Measurements from ENCODE around the gene WNT4.

WNT4 gene

DNA sequence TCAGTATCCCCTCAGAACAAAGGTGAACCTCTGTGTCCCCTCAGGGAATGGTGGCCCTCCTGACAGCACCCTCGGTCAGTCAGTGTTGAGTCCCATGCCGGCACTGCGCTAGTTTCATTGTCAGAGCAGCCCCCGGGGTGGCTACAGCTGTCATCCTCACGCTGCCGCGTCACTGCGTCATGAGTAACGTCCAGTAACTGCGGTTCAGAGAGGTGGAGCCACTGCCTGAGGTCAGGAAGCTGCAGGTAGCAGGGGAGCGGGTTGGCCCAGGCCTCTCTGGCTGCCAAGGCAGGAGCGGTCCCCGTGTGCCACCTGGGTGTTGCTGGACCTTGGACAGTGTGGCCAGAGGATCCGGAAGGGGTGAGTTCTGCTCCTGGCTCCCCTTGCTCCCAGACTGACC lies 20.2 kb upstream of the WNT4 start:
- no peak for DNase-seq

GRCh38 chr1:22159891-22160290 lies 17.0 kb upstream of the WNT4 start:
- no peak for DNase-seq

DNA sequence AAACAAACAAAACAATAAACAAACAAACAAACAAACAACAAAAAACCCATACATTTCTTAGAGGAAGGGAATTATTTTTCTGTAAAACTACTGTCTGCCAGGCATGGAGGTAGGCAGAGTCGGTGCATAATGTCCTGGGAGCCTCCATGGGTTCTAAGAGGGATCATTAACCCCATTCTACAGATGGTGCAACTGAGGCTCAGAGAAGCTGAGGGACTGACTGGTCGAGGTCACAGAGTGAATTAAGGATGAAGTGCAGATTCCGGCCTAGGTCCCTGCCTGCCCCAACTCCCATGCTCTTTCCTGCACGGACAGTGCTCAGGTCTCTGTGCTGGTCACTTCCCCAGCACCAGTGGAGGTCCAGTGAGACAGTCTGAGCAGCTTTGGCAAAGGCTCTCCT lies 15.8 kb upstream of the WNT4 start:
- DNase-seq = no peak

DNA sequence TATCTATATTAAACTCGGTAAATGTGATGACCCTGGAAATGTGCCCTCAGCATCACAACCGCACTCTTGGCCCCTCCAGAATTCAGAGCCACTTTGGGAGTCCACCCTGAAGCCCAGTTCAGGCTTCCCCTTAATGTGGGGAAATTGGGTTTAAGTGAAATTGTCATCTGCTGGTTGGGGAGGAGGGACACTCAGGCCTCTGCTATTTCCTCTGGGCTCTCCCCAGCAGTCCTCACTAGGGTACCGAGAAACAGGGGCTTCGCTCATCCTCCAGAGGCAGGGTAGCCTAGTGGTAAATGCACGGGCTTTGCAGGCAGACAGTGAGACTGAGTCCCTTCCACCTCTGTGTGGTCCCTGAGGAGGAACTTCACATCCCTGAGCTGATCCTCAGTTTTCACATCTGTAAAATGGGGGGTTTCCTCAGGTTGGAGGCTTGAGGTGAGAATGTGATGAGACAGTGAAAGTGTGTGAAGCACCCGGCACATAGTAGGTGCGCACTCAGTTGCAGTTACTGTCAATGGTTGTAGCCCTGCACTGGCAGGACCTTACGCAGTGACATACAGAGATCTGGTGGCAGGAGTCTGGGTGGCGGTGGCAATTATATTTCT lies 14.6 kb upstream of the WNT4 start:
- no peak for DNase-seq

DNA sequence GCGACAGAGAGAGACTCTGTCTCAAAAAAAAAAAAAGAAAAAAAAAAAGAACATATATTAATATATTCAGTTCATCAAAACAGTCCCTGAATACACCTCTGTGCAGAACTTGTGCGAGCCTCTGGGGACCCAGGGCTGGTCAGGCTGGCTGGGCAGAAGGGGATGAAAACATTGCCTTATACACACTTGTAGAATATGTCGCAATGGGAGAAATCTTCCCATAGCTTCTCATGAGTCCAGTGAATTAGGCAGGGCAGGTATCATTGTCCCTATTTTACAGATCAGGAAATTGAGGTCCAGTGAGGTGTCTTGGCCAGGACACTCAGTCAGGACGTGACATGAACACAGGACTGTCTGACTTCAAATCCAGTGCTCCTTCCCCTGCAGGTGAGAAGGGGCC lies 12.6 kb upstream of the WNT4 start:
- DNase-seq = no peak

DNA sequence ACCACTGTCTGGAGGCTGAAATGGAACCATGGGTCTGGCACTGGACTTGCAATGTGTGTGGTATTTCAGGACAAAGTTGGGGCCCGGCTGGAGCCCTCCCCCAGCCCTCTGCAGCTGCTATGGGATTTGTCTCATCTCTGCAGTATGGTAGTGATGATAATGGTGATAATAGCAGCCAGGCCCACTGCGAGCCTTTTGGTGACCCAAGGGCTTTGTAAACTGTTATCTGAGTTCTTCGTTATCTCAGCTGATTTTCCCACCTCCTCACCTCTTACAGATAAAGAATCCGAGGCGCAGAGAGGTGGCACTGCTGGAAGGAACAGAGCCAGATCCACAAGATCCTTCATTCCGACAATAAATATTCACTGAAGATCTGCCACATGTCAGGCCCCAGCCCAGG lies 11.7 kb upstream of the WNT4 start:
- DNase-seq = no peak

- no peak for DNase-seq
Observed at GRCh38 chr1:22153660-22154437, 11.0 kb upstream of the WNT4 start.

DNA sequence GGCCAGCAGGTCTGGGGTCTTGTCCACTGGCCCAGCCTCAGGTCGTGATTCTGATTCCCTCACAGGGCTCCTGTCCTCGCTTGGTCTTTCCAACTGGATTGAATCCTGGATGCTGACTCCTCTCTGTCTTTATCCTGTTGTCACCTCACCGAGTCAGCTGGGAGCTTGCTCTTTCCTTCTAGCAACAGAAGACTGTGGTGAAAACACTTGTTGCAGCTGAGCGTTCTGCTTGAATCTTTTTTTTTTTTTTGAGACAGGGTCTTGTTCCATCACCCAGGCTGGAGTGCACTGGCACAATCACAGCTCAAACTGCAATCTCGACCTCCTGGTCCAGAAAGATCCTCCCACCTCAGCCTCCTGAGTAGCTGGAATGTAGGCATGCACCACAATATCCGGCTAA lies 8.0 kb upstream of the WNT4 start:
- no peak for DNase-seq

DNA sequence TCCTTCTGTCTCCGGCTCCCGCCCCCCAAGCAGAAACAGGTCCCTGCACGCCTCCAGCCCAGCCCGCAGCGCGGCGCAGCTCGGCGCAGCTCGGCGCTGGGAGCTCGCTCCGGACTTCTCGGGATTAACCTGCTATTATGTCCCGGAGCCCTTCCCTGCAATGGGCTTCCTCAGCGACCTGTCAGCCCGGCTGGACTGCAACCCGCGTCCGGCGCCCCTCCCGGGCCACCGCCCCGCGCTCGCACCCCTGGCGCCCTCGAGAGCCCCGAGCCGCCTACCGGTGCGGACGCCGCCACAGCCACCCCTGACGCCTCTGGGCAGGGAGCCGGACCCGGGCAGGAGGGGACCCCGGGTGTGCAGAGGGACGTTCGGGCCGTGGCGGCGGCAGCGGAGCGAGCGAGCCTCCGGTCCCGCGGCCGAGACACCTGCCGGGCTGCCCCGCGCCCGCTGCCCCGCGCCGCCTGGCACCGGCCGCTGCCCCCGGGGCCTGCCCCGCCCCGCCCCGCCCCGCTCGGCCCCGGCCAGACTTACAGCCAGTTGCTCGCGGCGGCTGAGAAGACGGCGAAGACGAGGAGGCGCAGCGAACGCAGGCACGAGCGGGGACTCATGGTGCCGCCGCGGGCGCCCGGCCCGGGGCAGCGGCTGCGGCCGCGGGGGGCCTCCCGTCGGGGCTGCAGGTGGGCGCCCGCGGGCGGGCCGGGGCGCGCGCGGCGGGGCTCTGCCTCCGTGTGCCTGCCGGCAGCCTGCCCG lies 407 bp downstream of the WNT4 start:
- DNase-seq = no peak

DNA sequence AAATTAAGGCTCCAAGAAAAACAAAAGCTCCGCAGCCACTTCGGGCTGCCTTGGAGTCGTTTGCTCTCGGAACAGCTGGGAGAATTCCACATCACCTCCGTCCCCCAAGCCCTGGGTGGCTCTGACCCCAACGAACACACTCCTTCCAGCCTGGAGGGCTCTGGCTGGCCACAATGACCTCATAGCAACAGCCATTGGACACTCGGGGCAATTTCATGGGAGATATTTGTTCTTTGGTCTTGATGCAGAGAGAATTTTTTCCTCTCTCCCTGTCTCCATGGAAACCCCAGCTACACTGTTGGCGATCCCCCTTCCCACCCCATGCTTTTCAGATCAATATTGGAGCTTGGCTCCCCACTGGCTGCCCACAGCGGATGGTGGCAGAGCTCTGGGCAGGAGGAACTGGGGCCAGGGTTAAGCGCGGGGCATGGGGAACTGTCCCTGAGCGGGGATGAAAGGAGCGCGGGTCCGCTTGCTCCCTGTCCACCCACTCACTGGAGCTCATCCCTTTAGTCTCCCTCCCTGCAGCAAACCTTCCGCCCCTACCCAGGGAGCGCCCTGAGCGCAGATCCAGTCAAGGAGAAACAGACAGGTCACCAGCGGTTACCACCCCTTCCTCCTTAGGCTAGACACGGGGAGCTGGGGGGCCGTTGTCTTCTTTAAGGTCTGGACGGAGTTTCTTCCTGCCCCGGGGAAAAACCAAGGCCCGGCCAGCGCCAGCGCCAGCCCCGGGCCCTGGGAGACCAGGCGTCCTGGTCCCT lies 1.2 kb downstream of the WNT4 start:
- DNase-seq = no peak

GRCh38 chr1:22140694-22141093 lies 2.2 kb downstream of the WNT4 start:
- DNase-seq = no peak

GRCh38 chr1:22139817-22140216 lies 3.1 kb downstream of the WNT4 start:
- DNase-seq = no peak

DNA sequence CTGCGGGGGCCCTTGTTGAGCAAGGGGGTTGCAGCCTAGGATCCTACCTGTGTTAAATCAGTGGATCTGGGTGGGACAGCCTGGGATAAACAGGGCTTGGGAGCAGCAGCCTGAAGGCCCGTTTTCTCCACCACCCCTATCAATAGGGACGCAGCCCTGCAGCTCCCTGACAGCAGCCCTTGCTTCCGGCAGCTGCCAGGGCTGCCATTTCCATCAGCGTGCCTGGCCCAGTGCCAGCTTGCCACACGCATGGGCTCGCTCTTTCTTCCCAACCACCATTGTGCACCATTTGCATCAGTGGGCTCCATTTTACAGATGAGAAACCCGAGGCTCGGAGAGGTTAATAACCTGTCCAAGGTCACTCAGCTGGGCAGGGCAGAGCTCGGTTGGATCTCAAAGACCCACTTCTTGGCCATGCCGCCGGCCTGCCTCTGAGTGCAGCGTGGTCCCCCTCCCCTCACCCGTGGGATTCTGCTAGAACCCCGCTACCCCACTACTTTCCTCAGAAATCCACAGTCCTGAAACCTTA lies 3.8 kb downstream of the WNT4 start:
- no peak for DNase-seq

DNA sequence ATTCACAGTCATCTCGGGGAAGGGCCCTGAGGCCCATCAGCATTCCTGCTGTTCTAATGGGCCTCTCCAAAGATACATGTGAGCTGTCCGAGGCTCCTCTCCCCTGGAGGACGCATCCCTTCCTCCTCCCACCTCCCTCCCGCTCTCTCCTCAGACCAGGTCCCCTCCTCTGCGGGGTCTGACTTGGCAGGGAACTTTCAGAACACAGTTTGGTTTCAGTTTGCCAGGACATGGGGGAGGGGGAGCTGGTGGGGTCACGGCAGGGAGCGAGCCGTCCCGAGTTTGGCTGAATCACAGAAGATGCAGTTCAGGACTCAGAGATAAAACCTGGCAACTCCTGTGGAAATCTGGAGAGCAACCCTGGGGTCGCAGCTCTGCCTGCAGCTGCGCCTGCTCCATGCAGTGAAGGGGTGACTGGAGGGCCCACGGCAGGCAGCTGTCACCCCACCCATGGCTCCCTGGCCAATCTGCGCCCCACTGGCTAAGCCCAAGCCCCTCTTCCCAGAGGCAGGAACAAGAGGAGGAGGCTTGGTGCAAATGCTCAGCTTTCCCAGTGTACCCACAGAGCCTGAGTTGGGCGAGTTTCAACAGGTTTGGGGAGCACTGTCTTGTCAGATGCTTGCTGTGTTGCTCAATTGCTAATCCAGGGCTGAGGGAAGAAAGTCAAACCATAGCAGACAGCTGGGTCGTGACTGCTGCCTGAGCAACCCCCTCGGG lies 5.7 kb downstream of the WNT4 start:
- no peak for DNase-seq

GRCh38 chr1:22133931-22134324 lies 9.0 kb downstream of the WNT4 start:
- no peak for DNase-seq

GRCh38 chr1:22133247-22133930 lies 9.5 kb downstream of the WNT4 start:
- DNase-seq = no peak

DNA sequence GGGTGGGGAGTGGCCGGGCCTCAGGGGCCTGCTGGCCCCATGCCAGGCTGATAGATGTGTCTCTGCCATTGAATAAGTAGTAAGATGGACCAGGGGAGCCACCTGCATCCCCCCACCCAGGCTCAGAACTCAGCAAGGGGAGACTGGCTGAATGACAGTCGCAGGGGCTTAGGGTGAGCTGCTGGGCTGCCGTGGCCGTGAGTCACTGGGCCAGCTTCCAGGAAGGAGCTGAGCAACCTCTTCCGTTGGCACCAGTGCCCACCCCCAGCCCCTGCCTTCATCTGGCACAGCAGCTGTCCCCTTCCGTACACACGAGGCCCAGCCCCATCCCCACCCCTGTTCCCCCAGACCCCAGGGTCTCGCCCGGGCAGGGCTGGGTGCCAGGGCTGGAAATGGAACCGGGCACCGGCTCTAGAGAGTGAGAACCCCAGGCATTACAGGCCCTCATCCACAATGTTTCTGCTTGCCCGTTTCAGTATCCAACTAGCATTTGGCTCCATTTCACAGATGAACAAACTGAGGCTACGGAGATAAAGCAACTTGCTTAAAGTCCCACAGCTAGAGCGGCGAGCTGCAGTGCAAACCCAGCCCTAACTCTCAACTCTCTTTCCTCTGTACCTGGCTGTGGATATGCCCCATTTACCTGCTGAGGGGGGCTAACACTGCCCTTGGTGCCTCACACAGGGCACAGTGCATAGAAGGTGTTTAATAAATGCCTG lies 10.2 kb downstream of the WNT4 start:
- no peak for DNase-seq

DNA sequence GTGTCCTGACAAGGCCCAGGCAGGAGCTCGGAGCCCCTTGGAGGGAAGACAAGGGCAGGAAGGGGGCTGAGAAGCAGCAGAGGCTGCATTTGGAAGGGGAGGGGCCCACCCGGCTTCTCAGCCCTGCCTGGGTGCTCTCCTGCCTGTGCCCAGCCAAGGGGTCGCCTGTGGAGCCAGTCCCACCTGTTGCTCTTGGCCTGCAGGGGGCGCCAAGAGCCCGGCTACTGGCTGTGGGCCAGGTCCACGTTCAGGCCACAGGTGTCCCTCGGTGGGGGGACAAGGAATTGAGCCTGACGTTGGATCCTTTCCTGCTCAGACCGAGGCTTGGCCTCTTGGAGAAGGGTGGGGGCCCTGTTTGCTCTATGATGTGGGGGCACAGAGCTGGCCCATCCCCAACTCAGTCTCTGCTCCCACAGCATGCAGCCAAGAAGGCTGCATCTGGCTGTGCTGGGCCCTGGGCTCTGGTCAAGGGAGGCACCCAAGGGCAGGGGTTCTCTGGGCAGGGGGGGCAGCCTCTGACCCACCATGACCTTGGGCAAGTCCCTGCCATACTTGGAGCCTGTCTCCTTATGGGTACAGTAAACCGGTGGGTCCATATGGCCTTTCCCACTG lies 10.9 kb downstream of the WNT4 start:
- DNase-seq = no peak

- DNase-seq = no peak
Observed at GRCh38 chr1:22131062-22131461, 11.8 kb downstream of the WNT4 start.

DNA sequence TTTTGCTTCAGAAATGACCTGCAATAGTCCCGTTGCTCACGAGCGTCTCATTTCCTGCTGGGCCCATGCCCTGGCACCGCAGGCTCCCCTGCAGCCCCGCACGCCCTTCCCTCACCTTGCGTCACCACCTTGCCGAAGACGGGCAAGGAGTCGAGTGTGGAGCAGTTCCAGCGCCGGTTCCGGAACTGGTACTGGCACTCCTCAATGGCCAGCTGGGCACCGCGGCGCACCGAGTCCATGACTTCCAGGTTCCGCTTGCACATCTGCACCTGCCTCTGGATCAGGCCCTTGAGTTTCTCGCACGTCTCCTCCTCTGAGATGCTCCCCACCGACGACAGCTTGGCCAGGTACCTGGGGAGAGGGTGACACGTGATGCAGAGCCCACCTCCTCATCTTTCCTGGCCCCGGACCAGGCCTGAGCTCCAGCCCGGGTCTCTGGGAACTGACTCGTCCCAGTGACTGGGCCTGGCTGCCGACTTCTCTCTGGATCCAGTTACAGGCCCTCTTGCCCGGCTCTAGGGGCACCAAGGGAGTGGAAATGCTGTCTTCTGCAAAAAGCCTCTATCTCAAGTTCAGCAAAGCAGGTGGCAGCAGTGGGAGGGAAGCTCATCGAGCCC lies 13.3 kb downstream of the WNT4 start:
- DNase-seq = no peak
